Esophagus muscularis mucosa (tissue), 4 donors: Measurements from ENCODE around the gene COL19A1. TPM values are rescaled to one million over a fixed set of nuclear protein-coding genes. Genes with fewer than 3 reads are reported as not detected.

ENCODE experiments used
- DNase-seq: peaks from one replicate; pipeline ENCODE4 v3.0.0-alpha.2; 2017; ENCODE audit errors: extremely low spot score
- H3K27ac ChIP-seq, 4 donors: fragments of 200-600 bp; sonication (generic); replicated peaks in 1 of 4; 1 replicate in 3 of 4; 2 replicates in 1 of 4; pipeline ENCODE4 v1.5.1; 2016 to 2019; ENCODE audit warnings: mild to moderate bottlenecking in 1 of 4
- H3K27me3 ChIP-seq, 4 donors: fragments of 200-600 bp; sonication (generic); one replicate each; pipeline versions ENCODE4 v1.5.1 to v1.6.0; 2016 to 2019
- H3K36me3 ChIP-seq, 4 donors: fragments of 200-600 bp; sonication (generic); one replicate each; pipeline ENCODE4 v1.5.1; 2016 to 2019
- H3K4me1 ChIP-seq, 4 donors: fragments of 200-600 bp; sonication (generic); one replicate each; pipeline ENCODE4 v1.5.1; 2016 to 2019
- H3K4me3 ChIP-seq, 4 donors: fragments of 200-600 bp; sonication (generic); 1 replicate in 2 of 4; 2 replicates in 2 of 4; pipeline ENCODE4 v1.5.1; 2016 to 2019; ENCODE audit warnings: mild to moderate bottlenecking in 4 of 4, moderate library complexity in 1 of 4
- H3K9me3 ChIP-seq, 4 donors: fragments of 200-600 bp; sonication (generic); 1 replicate in 3 of 4; 2 replicates in 1 of 4; pipeline ENCODE4 v1.5.1; 2016 to 2019
- EP300 ChIP-seq: sonication (generic); formaldehyde crosslinking; IDR thresholded peaks from one replicate; pipeline ENCODE4 v1.6.1; 2017; ENCODE audit warnings: antibody characterized with exemption
- POLR2A ChIP-seq: fragments of 450-650 bp; IDR thresholded peaks from one replicate; pipeline ENCODE4 v1.6.1; 2017; ENCODE audit warnings: antibody characterized with exemption, moderate library complexity, mild to moderate bottlenecking, low read depth
- POLR2AphosphoS5 ChIP-seq, 2 donors: sonication (generic); formaldehyde crosslinking; IDR thresholded peaks; one replicate each; pipeline ENCODE4 v1.6.1; 2017; ENCODE audit warnings: antibody characterized with exemption in 2 of 2
- WGBS: methylation state at CpG from one replicate; pipeline ENCODE4 v1.1.5; 2018; 5-methylcytosine and 5-hydroxymethylcytosine counted together
- intact Hi-C: fragments of 100-400 bp; cut with DNase I; formaldehyde crosslinking; loops from one replicate; pipeline ENCODE4 v1.15.1; 2023
- small RNA-seq, 3 donors: library from RNA; depleted of rRNA; stranded (forward); fragments of <200 nt; gene quantifications; one replicate each; pipeline ENCODE3, GENCODE V24; 2016
- total RNA-seq, 4 donors: library from RNA; depleted of rRNA; stranded (reverse); fragments of >200 nt; gene quantifications; one replicate each; pipeline versions ENCODE4 v1.1.0 to v1.2.1, GENCODE V29; 2016
- TF ChIP-seq, protein P1 (sequence below), 3 experiments: fragments of 200-600 bp in 2 of 3; fragments of 450-650 bp in 1 of 3; sonication (generic) in 2 of 3; IDR thresholded peaks; one replicate each; pipeline ENCODE4 v1.5.1; 2017 to 2019; ENCODE audit warnings: antibody characterized with exemption in 3 of 3, mild to moderate bottlenecking in 2 of 3, moderate library complexity in 1 of 3

The COL19A1 gene
- total RNA-seq, 4 donors from 2014 or later: 1.7 to 4.0 (median 2.4) TPM

DNA sequence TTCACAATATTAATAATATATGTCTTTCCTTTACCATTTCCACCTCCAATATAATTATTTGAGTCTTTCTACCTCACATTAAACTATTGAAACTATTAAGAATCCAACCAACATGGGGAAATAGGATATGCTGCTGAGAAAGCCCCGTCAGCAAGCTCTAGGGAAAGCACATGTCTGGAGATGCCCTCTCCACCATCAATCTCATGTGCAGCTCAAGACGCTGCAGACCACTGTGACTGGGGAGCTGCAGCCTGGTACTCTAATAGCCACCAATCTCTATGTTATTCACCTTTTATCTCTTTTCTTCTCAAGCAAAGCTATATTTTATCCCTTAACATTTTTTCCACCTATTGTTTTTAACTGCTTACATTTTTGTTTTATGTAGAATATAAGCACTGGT, 386.2 kb downstream of the COL19A1 start:
- no peaks in the 10 kb centered on the region for H3K9me3 ChIP-seq
- H3K4me1 ChIP-seq: no peaks in the 10 kb centered on the region
- no peaks in the 10 kb centered on the region for H3K36me3 ChIP-seq
- H3K27ac ChIP-seq: no peak overlapping the region
- no peak for DNase-seq
- no peak overlapping the region for H3K4me3 ChIP-seq
- H3K27me3 ChIP-seq: no peaks in the 10 kb centered on the region
- WGBS: 96% methylated on average over 2 of the region's 2 CpGs
- TF ChIP-seq POLR2AphosphoS5 (IDR thresholded peaks at IDR 0.05) (no peak), POLR2A (no peak), EP300 (no peak)
- TF ChIP-seq, protein P1, sequence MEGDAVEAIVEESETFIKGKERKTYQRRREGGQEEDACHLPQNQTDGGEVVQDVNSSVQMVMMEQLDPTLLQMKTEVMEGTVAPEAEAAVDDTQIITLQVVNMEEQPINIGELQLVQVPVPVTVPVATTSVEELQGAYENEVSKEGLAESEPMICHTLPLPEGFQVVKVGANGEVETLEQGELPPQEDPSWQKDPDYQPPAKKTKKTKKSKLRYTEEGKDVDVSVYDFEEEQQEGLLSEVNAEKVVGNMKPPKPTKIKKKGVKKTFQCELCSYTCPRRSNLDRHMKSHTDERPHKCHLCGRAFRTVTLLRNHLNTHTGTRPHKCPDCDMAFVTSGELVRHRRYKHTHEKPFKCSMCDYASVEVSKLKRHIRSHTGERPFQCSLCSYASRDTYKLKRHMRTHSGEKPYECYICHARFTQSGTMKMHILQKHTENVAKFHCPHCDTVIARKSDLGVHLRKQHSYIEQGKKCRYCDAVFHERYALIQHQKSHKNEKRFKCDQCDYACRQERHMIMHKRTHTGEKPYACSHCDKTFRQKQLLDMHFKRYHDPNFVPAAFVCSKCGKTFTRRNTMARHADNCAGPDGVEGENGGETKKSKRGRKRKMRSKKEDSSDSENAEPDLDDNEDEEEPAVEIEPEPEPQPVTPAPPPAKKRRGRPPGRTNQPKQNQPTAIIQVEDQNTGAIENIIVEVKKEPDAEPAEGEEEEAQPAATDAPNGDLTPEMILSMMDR (IDR thresholded peaks at IDR 0.05): no peak
- intact Hi-C loops: no loop called here

DNA sequence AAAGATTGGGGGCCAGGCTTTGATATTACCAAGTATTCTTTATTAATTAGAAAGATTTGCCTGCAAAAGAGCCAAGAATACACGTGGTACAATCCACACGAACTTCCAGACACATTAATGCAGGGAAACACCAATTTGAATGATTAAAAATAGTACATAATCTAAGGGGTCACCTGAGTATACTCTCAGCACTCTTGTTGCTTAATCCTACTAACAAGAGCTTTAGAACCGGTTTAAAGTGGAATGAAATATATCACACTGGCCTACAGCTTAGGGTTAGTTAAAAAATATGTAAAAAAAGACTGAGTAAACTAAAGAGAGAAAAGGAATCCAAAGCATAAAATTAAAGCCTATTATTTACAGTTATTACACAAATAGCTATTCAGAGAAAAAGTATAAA, 387.6 kb downstream of the COL19A1 start:
- intact Hi-C loops: no loop called here
- Histone ChIP-seq H3K4me1 (no peaks in the 10 kb centered on the region), H3K27me3 (no peaks in the 10 kb centered on the region), H3K27ac (no peak overlapping the region), H3K9me3 (no peaks in the 10 kb centered on the region), H3K36me3 (no peaks in the 10 kb centered on the region), H3K4me3 (no peak overlapping the region)
- TF ChIP-seq POLR2AphosphoS5 (IDR thresholded peaks at IDR 0.05): no peak
- WGBS: 63% methylated on average over 3 of the region's 3 CpGs
- no peak for DNase-seq

DNA sequence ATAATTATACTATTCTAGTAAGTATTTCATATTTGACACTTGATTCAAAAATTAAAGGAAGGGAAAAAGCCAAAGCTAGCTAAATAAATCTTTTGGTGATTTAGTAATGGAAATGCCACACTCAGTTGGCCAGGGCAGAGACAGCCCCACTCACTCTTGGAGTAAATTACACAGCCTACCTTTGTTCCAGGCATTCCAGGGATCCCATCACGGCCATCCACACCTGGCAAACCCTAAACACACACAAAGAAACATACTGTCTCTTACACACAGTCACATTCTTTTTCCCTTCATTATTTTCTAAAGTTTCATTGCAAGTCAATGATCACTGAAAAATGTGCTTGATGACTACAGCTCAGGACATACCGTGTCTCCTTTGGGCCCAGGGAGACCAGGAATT, 388.4 kb downstream of the COL19A1 start:
- intact Hi-C loops: no loop called here
- TF ChIP-seq EP300: no peak
- TF ChIP-seq, protein P1 (IDR thresholded peaks at IDR 0.05): no peak
- TF ChIP-seq POLR2A: no peak
- TF ChIP-seq POLR2AphosphoS5 (IDR thresholded peaks at IDR 0.05): no peak
- Histone ChIP-seq H3K4me3 (no peak overlapping the region), H3K9me3 (no peaks in the 10 kb centered on the region), H3K36me3 (no peaks in the 10 kb centered on the region), H3K27me3 (no peaks in the 10 kb centered on the region), H3K4me1 (no peaks in the 10 kb centered on the region), H3K27ac (no peak overlapping the region)
- no peak for DNase-seq
- WGBS: 82% methylated on average over 2 of the region's 2 CpGs

DNA sequence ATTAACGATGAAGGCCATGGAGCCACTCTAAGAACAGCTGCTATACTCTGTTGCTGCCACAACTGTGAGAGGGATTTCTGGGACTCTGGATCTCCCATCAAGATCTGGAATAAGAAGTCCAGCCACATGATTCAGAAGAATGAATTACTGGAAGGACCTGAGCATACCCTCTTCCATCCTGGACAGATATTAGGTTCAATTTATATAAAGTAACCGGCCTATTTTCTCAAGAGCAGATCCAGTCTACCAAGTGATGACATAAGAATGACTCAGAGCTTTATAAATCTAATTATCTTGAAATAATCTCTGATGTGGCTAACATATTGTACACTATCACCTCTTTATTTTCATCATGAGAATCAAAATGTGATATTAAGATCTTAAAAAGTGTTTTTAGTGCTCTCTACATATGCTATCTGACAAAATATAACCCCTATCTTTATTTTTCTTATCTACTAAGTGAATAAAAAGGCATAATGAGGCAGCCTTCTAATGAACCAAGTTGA, 391.5 kb downstream of the COL19A1 start:
- no peaks in the 10 kb centered on the region for H3K36me3 ChIP-seq
- TF ChIP-seq POLR2AphosphoS5 (IDR thresholded peaks at IDR 0.05) (no peak), POLR2A (no peak), EP300 (no peak)
- TF ChIP-seq, protein P1 (IDR thresholded peaks at IDR 0.05): no peak
- no peaks in the 10 kb centered on the region for H3K4me1 ChIP-seq
- H3K9me3 ChIP-seq: no peaks in the 10 kb centered on the region
- 71% methylated on average over 2 of the region's 2 CpGs for WGBS
- H3K27ac ChIP-seq: no peak overlapping the region
- no peak overlapping the region for H3K4me3 ChIP-seq
- intact Hi-C loops: no loop called here
- H3K27me3 ChIP-seq: no peaks in the 10 kb centered on the region
- DNase-seq: no peak

DNA sequence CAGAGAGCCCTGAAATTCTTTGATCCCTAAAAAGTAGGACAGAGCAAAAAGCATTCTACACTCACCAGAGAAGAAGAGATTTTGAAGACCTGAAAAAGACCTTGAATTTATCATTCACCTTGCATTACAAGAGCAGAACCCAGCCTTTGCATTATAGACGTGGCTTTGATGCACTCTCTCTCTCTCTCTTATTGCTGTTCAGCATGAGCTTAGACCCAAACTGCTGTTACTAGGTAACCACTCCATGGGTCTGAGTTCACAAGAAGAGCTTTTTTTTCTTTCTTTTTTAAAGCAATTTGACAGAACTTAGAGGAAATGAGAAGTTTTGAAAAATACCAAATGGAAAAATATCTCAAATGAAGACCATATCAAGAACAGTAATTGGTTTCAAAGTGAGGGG, 392.1 kb downstream of the COL19A1 start:
- WGBS: 21% methylated on average over 1 of the region's 1 CpG
- intact Hi-C loops: no loop called here
- TF ChIP-seq POLR2AphosphoS5 (IDR thresholded peaks at IDR 0.05) (no peak), POLR2A (no peak), EP300 (no peak)
- TF ChIP-seq, protein P1 (IDR thresholded peaks at IDR 0.05): no peak
- Histone ChIP-seq H3K27ac (no peak overlapping the region), H3K4me3 (no peak overlapping the region), H3K27me3 (no peaks in the 10 kb centered on the region), H3K4me1 (no peaks in the 10 kb centered on the region), H3K36me3 (no peaks in the 10 kb centered on the region), H3K9me3 (no peaks in the 10 kb centered on the region)
- DNase-seq: no peak

Small RNAs within 50 kb of the gene (small RNA-seq; reads per million reads assigned to genes)
- 0 reads per million in 3 donors for gene RPL37P15

Other genes with a start within 250 kb of the COL19A1 start
- 10 to 100 TPM; 36.9 to 52.9 (median 49.5) TPM for gene LMBRD1, start 69.5 kb upstream of the COL19A1 start, total RNA-seq